GM06990 (cell line): ENCODE data around the gene GPR101.

Experiments used
- DNase-seq: peaks from one replicate; pipeline ENCODE4 v3.0.0-alpha.2; 2011; ENCODE audit not compliant: insufficient read length; ENCODE audit errors: extremely low read depth
- H3K27me3 ChIP-seq: replicated peaks from 2 replicates; pipeline ENCODE4 v1.6.0; 2011; ENCODE audit warnings: low read length; ENCODE audit not compliant: control insufficient read depth, insufficient read depth
- H3K36me3 ChIP-seq: 2 replicates; pipeline ENCODE4 v1.5.1; 2011; ENCODE audit warnings: low read length; ENCODE audit not compliant: control insufficient read depth, insufficient read depth
- H3K4me3 ChIP-seq: replicated peaks from 2 replicates; pipeline ENCODE4 v1.5.1; 2011; ENCODE audit warnings: low read depth, mild to moderate bottlenecking, control low read depth, low read length
- TF ChIP-seq, protein P1 (sequence below): IDR thresholded peaks from 2 replicates; pipeline ENCODE4 v1.5.1; 2011; ENCODE audit warnings: low read length, control low read depth, mild to moderate bottlenecking, inconsistent platforms; ENCODE audit not compliant: insufficient read depth, poor library complexity, severe bottlenecking

The GPR101 gene

DNA sequence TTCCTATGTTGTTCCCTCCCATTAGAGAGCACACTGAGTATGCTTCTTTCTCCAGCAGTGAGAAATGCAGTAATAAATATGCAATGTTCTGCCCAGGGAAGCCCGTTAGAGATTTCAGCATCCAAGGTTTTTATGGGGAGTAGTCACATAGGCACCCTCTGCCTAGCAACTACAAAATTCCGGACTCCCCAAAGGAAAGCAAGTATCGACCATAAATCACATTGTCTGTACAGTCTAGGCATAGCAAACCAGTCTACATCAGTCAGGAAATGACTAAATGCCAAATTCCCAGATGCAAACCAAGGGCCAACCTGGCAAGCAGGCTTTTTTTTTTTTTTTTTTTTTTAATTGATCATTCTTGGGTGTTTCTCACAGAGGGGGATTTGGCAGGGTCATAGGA lies 34.8 kb downstream of the GPR101 start:
- no peak for DNase-seq
- no peaks in the 10 kb centered on the region for H3K36me3 ChIP-seq
- H3K4me3 ChIP-seq = no peak overlapping the region
- TF ChIP-seq, protein P1, sequence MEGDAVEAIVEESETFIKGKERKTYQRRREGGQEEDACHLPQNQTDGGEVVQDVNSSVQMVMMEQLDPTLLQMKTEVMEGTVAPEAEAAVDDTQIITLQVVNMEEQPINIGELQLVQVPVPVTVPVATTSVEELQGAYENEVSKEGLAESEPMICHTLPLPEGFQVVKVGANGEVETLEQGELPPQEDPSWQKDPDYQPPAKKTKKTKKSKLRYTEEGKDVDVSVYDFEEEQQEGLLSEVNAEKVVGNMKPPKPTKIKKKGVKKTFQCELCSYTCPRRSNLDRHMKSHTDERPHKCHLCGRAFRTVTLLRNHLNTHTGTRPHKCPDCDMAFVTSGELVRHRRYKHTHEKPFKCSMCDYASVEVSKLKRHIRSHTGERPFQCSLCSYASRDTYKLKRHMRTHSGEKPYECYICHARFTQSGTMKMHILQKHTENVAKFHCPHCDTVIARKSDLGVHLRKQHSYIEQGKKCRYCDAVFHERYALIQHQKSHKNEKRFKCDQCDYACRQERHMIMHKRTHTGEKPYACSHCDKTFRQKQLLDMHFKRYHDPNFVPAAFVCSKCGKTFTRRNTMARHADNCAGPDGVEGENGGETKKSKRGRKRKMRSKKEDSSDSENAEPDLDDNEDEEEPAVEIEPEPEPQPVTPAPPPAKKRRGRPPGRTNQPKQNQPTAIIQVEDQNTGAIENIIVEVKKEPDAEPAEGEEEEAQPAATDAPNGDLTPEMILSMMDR = no peak
- no peaks in the 10 kb centered on the region for H3K27me3 ChIP-seq
